Stimulated activated CD8-positive, alpha-beta memory T cell treated with anti-CD3 and anti-CD28 coated beads, Interleukin-15, amount 100 ng/mL, for 24 hours (primary cell): ENCODE data around the gene ZNF496.

Experiments
- DNase-seq: peaks from one replicate; pipeline ENCODE4 v3.0.0-alpha.2; 2020; ENCODE audit warnings: low read depth

The ZNF496 gene

DNA sequence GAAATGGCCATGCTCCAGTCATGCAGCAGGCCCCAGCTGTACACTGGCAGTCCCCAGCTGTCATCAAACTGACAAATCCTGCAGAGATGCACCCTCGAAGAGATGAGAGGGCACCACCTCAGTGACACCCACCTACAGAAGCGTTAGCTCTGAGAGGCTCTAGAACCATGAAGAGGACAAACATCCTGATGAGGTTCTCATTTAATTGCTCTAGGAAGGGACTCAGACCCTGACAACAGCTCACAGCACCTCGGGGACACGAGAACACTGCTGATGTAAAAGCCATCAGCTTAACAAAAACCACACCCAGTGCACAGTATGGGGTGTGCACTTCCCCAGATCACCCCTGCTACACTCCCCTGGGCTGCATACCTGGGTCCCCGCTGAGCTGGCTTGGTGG is 3.4 kb downstream of the ZNF496 start:
- DNase-seq = no peak

DNA sequence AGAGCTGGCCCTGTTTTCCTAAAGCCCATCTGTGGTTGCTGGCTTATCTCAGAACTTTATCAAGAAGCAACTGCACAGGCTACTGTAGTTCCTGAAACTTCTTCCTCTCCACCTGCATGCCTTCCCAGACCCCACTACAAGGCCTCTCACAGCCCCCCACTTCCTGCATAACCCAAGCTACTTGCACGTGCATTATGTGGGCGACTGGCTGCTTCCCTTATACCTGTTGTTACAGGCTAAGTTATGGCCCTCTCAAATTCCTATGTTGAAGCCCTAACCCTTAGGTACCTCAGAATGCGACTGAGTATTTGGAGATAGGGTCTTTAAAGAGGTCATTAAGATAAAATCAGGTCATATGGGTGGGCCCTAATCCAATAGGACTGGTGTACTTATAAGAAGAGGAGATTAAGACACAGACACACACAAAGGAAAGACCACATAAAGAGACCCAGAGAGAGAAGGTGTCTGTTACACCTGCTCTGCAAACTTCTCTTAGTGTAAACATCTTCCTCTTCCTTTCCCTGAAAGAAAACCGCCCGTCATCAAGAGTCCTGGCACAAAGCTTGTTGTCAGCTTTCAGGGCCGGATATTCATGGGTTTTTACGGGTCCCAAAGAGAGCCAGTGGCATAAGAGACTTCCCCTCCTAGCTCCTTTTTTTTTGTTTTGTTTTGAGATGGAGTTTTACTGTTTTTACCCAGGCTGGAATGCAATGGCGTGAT is 5.1 kb downstream of the ZNF496 start:
- no peak for DNase-seq

DNA sequence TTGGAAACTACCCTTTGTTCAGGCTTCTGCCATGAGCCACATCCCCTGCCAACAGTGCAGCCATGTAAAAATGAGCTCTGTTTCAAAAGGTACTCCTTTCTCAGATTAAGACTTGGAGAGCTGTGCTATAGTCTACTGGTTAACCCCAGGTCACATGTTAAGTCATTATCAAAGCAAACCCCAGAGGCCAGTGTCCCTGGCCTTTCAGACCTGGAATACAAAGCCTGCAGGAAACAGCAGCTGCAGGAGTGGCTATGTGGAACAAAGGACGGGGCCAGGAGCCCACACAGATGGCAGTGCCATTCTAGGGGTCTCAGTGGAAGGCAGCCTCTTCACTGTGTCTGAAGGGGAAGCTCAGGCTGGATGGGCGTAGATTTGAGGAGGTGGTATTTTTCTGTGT is 6.7 kb downstream of the ZNF496 start:
- no peak for DNase-seq

DNA sequence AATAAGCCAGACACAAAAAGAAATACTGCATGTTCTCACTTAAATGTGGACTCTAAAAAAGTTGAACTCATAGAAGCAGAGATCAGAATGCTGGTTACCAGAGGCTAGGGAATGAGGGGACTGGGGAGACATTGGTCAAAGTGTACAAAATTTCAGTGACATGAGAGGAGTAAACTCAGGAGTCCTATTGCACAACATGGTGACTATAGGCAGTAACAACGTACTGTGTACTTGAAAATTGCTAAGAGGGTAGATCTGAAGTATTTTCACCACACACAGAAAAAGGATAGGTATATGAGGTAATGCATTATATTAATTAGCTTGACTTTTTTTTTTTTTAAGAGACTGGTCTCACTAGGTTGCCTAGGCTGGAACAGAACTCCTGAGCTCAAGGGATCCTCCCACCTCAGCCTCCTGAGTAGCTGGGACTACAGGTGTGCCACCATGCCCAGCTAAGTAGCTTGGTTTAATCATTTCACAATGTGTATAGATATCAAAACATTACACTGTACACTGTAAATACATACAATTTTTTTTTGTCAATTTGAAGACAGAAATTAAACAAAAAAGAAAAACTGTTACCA is 7.4 kb downstream of the ZNF496 start:
- no peak for DNase-seq

DNA sequence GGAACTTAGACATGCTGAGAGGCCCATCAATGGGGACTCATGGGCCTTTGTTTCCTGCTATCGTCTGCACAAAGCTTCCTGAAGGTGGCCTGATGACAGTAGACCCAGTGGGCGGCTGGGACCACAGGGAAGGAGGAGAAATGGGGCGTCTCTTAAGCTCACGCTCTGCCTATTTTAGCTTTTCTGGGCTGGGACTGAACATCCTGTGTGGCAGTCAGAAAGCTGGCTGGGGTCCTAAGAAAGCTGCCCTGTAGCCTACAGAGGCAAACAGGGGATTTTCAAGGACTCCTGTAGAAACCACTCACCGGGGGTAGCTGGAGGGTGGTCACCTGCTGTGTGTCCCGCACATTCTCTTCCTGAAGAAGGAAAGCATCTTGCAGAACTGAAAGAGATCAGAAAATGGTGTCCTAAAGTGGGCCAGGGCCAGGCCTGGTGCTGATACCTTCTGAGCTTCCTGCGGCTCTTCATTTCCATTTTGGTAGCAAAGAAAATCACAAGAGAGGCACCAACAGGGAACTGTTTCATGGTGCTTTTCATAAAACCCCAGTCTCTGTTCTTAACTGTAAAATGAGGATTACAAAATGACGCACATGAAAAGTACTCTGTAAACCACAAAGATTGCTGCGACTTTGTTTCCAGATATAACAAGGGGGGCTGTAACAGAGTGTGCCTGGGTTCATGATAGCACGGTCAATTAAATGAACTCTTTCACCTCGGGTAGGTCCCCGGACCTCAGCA is 8.6 kb downstream of the ZNF496 start:
- no peak for DNase-seq

DNA sequence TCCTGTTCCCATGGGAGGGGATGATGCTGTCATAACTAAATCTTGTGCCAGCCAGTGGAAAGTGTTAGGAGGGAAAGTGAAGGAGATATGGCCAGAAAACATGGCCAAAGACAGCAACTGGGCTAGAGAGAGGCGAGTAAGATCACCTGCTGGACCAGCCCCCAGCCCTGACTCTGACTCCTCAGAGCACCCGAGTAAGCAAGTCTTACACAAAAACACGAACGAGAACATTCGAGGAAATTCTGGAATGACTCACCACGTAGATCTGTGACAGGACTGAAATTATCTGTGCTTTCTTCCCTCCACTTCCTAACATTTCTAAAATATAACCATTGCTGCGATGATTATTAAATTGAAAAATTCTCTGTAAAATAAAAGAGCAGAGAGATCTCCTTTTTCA is 9.2 kb downstream of the ZNF496 start:
- DNase-seq = no peak

DNA sequence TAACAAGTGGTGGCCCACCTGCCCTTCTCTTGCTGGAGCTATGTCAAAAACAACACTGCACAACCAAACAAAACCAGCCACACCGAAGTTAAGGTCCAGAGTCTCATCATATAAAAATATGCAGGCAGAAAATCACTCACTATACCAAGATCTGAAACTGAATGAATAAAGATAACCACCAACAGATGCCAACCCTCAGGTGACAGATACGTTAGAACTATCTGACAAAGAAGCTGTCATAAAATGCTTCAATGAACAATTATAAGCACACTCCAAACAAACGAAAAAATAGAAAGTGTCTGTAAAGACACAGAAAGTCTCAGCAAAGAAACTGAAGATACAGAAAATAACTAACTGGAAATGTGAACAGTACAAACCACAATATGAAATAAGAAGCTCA is 14.0 kb downstream of the ZNF496 start:
- no peak for DNase-seq

DNA sequence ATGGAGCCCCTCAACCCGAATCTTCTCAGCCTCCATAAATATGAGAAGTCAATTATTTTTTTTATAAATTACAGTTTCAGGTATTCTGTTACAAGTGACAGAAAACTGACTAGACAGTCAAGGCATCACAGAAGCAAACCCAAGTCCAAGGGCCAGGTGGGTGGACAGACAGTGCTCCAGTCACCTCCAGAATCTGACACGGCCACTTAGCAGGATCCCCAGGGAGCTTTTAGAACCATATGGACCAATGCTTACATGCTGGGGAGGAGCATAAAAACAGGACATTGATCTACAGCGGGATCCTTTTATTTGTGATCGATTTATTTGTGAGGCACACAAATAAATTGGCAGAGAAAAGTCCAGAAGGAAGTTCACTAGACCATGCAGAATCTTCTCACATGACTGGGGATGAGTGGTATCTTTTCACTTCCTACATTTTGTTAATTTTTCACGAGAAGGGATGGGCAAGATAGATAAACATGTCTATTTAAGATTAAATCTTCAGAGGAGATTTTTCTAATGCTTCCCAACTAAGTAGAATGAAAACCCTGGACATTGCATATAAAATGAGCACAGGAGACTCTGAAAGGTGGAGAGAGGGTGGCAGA is 15.0 kb downstream of the ZNF496 start:
- no peak for DNase-seq

DNA sequence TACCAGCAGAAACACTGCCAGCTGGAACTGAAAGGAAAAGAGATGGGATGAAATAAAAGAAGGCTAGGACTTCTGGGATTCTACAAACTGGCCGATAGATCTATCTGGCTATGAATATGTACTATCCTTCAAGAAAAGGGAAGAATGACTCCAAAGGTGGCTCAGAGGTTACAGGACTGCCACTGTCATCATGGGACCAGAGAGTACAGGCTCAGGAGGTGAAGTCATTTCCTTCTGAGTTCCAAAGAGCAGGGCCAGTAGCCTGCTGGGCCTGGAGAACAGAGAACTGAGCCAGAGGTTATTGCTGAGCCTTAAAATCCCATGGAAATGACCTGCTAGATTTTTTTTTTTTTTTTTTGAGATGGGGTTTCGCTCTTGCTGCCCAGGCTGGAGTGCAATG is 27.6 kb downstream of the ZNF496 start:
- no peak for DNase-seq

DNA sequence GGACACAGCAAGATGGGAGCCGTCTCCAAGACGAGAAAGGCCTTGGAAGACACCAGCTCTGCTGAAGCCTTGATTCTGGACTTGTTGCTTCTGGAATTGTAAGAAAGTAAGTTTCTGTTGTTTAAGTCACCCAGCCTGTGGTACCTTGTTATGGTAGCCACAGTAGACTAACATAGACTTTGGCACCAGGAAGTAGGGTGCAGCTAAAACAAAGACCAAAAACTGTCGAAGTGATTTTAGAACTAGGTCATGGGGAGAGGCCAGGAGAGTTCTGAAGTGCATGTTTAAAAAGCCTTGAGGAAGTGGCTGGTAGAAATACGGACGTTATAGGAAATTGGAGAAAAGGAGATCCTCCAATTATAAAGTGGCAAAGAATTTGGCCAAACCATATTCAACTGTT is 28.5 kb downstream of the ZNF496 start:
- no peak for DNase-seq

DNA sequence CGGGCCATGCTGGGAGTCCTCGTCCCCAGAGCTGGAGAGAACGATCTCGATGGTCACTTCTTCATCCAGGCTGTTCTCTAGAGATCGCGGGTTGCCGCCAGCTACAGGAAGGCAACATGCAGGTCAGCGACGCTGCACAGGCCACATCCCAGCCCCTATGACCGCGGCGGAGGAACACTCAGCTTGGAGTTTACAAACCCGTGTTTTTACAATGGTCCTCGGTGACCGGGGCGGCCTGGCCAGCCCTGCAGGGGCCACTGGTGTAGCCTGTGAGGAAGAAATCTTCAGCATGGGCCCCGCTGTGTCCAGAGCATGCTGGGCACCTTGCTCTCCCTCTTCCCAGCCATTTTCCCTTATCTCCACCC is 30.5 kb downstream of the ZNF496 start:
- no peak for DNase-seq

DNA sequence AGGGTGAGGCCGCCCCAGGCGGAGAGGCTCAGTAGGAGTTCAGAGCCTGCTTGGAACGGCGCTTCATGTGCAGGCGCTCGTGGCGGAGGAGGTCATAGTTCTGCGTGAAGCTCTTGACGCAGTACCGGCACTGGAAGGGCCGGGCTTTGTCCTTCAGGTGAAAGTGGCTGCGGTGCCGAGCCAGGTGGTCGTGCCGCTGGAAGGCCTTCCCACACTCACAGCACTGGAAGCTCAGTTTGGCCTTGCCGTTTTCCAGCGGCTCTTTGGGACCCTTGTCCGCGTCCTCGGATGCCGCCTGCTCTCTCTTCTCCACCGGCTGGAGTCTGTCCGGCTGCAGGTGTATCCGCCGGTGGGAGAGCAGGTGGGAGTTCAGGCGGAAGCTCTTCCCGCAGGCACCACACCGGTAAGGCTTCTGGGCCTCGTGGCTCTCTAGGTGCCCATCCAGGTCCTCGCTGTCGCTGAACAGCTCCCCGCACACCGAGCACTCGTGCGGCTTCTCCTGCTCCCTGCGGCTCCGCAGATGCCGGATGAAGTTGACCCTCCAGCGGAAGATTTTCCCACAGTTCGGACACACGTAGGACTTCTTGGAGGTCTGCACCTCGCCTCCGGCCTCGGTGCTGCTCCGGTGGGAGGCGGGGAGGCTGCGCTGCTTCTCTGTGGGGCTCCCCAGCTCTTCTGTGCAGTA is 31.0 kb downstream of the ZNF496 start:
- no peak for DNase-seq

DNA sequence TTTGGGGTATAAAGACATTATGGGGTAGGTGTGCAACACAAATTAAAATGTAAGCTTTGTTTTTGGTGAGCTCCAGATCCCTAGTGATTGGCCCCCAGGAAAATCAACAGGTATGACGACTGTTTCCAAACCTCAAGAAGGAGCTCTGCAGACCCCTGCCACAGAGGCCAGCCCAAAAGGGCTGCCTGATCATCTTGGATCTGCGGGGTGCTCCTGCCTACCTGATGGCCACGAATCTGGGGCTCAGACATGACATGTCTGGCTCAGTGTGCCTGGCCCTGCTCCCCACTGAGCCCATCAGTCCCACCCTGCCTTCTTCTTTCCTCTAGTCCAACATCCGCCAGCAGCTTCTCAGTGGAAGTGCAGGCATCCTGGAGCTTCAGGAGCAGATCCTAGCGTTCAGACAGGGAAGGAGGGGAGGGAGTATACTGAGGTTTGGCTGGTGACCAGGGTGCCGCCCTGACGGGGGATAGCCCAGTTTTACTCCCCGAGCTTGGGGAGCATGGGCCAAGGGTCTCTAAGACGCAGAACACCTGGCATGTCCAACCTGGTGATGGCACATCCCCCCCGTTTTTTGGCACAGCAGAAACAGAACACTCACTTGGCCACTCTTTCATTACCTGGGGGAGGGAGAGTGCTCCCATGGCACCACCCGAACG is 31.8 kb downstream of the ZNF496 start:
- DNase-seq = no peak

DNA sequence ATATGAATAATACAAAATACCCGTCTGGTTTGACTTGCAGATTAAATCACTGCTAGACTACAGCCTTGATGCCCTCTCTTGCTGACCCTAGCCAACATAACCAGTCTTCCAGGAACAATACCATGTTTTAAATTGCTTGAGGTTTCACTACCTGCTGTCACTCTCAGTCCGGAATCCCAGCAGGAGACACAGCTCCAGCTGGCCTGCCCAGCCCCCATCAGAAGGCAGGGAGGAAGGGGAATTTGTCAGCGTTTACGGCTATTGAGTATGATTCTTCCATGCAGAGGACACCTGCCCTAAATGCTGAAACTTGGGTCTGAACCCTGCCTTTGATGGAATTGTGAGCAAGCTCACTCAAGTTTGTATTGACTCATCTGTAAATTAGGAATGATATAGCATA is 33.0 kb downstream of the ZNF496 start:
- DNase-seq = no peak

DNA sequence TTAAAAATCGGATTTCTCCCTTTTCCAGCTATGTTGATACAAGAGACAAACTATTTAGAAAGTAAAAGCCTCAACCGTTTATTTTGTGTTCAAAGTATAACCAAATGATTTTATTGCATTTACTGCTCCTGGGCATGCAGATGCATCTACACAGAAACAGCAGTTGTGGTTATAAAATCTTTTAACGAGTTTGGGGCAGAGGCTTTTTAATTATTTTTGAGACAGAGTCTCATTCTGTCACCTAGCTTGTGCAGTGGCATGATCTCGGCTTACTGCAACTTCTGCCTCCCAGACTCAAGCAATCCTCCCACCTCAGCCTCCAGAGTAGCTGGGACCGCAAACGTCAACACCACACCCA is 33.6 kb downstream of the ZNF496 start:
- DNase-seq = no peak

DNA sequence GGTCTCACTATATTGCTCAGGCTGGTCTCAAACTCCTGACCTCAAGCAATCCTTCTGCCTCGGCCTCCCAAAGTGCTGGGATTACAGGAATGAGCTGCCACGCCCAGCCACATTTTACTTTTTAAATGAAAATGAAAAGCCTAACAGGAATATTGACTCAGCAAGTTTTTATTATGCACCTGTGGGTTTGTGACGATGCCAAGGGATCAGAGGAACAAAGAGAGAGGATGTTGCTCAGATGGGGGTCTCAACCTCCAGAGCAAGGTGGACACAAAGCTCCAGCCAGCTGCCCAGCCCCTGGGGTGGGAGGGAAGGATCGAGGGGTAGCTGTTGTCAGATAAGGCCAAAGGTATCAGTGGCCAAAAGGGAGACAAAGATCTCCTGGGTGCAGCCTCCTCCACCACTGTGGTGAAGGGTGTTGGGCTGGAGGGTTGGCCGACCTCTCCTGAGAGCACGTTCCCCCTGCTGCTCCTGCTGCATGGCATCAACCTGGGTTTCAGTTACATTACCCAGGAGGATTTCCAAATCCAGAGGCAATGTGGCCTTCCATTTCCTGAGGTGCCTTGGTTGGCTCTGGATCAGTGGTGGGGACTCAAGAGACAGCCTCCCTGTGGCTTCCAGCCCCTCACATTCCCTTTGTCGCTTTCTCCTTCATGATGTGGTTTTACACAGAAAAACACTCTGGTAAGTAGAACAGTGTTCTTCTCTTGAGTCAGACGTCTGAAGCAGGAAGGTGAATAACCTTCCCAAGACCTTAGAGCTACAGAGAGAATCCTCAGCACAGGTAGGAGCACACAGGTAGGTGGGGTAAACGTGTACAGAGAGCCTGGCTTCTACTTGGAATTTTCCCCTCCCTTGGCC is 34.2 kb downstream of the ZNF496 start:
- no peak for DNase-seq

DNA sequence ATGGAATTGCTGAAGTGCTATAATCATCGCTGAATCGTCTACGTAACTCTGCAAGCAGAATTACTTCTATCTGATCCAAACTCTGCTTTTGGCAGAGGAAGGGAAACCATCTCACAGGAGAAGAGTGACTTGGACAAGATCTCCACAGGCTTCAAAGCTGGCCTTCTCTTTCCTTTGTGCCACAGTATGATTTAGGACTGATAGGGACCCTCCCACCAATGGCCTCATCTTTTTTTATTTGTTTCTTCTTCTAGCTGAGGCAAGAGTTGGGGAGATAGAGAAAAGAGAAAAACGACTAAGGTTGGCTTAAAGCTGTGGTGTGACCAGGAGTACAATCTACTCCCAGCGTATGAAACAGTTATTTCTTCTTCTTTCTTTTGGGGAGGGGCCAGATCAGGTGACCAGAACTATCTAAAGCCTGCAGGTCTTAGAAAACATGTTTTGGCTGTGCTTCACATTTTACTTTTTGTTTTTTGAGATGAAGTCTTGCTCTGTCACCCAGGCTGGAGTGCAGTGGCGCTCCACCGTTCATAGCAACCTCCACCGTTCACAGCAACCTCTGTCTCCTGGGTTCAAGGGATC is 35.0 kb downstream of the ZNF496 start:
- DNase-seq = no peak

DNA sequence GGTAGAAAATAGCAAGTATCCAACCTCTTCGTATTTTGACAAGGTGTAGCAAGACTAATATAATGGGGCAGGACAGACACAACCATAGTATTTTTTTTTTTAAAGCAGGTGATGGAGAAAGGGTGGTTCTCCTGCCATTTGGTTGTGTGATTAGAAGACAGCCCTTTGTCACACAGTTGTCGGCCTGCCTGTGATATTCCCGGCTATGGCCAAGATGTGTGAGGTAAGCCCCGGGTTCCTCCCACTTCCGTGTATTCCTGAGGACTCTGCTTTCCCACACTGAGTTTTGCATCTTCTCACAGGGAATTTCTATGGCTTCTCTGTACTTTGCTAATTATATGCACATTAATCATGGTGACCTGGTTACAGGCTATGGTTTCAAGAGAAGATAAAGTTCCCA is 35.9 kb downstream of the ZNF496 start:
- no peak for DNase-seq

DNA sequence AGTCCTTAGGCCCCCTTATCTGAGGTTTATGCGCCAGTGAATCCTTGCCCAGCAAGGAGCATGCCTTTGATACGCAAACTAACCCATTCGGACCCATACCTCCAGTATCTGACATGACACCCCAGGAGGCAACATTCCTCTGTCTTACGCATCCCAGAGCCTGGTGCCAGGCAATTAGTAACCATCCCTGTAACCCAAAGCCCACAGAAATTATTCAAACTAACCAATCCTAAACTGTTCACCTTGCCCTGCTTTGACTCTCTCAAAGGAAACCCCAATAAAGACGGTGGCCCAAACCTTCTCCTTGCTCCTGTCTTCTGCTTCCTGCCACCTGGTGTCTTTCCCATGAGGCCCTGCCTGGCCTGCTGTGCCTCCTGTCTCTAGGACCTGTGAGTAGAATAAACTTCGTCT is 36.4 kb downstream of the ZNF496 start:
- no peak for DNase-seq

DNA sequence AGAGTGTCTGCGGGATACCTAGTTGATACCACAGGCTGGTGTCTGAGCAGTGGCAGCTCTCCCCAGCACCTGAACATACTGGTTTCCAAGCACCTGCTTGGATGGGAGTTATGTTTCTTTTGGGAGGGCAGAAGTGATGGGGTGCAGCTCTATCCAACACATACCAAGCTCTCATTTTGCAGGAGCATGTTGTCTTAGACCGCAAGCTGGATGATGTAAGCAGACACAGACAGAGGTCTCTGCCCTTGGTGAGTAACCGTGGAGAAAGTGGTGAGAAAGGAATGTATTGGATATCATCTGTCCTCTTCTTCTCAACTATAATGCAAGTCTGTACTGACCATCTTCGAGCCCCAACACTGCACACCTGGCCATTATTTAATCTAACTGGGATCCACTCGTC is 37.4 kb downstream of the ZNF496 start:
- no peak for DNase-seq

DNA sequence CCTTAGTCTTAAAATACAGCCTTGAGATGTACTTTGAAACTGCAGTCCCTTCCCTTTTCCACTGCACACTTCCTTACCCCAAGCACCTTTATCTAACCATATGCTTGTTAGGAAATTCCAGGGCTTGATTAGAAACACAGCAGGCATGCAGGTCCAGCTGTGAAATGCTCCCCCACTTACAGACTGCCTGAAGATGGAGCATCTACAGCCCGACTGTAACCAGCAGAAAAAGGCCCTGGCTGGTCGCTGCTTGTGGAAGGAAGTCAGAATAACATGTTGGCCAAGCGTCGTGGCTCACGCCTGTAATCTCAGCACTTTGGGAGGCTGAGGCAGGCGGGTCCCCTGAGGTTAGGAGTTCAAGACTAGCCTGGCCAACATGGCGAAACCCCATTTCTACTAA is 38.6 kb downstream of the ZNF496 start:
- DNase-seq = no peak
